A549 (cell line): ENCODE data around the gene CLCF1. TPM values are rescaled to one million over a fixed set of nuclear protein-coding genes. Genes with fewer than 3 reads are reported as not detected.

Experiments
- ATAC-seq, 2 experiments: fragments of 200-7000 bp in 1 of 2; fragments of >200 bp in 1 of 2; cut with Nextera tagmentation in 1 of 2; cut with Tn5 transposase in 1 of 2; 3 replicates each; pipeline versions ENCODE4 v1.8.0 to v1.9.1; 2018 to 2020; ENCODE audit warnings: mild to moderate bottlenecking in 1 of 2, moderate library complexity in 1 of 2
- CTCF ChIA-PET: fragments of 300-600 bp; sonication (Branson Sonifier 250); formaldehyde crosslinking; extraction: SDS; loops from one replicate; lab custom pipeline; 2021; ENCODE audit warnings: antibody characterized with exemption, inconsistent platforms; lab: Yijun Ruan, JAX
- POLR2A ChIA-PET: fragments of 350-600 bp; formaldehyde crosslinking; extraction: SDS; loops from one replicate; lab custom pipeline; 2021; ENCODE audit warnings: antibody characterized with exemption, inconsistent platforms; lab: Yijun Ruan, JAX
- DNase-seq, 2 experiments: peaks; one replicate each; pipeline versions ENCODE4 v3.0.0 to v3.0.0-alpha.2; 2011 to 2016; ENCODE audit warnings: low read depth in 1 of 2, low spot score in 1 of 2
- FAIRE-seq: peaks from 2 replicates; lab custom pipeline; 2011; peaks lifted over from hg19 to GRCh38; lab: Jason Lieb, UNC
- H3K27ac ChIP-seq, 2 experiments: fragments of >200 bp; sonication (Bioruptor Twin); formaldehyde crosslinking; 3 replicates each; pipeline ENCODE4 v1.5.1; 2016 to 2017
- H3K4me1 ChIP-seq: fragments of >200 bp; sonication (Bioruptor Twin); formaldehyde crosslinking; 3 replicates; pipeline ENCODE4 v1.6.1; 2016
- H3K4me2 ChIP-seq: fragments of >200 bp; sonication (Bioruptor Twin); formaldehyde crosslinking; 3 replicates; pipeline ENCODE4 v1.6.1; 2016
- H3K4me3 ChIP-seq: fragments of >200 bp; sonication (Bioruptor Twin); formaldehyde crosslinking; 3 replicates; pipeline ENCODE4 v1.5.1; 2016
- H3K9me3 ChIP-seq: fragments of >200 bp; sonication (Bioruptor Twin); formaldehyde crosslinking; 3 replicates; pipeline ENCODE4 v1.6.1; 2016
- CBX8 ChIP-seq: fragments of 200-600 bp; sonication (generic); IDR thresholded peaks from 2 replicates; pipeline ENCODE4 v1.6.1; 2016
- CEBPB ChIP-seq, 2 experiments: fragments of >200 bp in 1 of 2; sonication (Bioruptor Twin) in 1 of 2; formaldehyde crosslinking in 1 of 2; IDR thresholded peaks; 2 replicates each; pipeline ENCODE4 v1.6.1; 2012 to 2016
- CTCF ChIP-seq: fragments of >200 bp; sonication (Bioruptor Twin); formaldehyde crosslinking; IDR thresholded peaks from 3 replicates; pipeline ENCODE4 v1.5.1; 2016
- EHF ChIP-seq: fragments of 250-450 bp; sonication (Bioruptor Pico); IDR thresholded peaks from 2 replicates; pipeline ENCODE4 v1.5.0; 2020; ENCODE audit warnings: mild to moderate bottlenecking
- EHMT2 ChIP-seq: fragments of 200-600 bp; sonication (generic); IDR thresholded peaks from 2 replicates; pipeline ENCODE4 v1.6.1; 2016; ENCODE audit warnings: antibody characterized with exemption, low read depth, mild to moderate bottlenecking, moderate library complexity
- EP300 ChIP-seq, 2 experiments: fragments of >200 bp; sonication (Bioruptor Twin); formaldehyde crosslinking; IDR thresholded peaks; 2 replicates in 1 of 2; 3 replicates in 1 of 2; pipeline ENCODE4 v1.6.1; 2016 to 2017
- ESRRA ChIP-seq: fragments of 150-350 bp; IDR thresholded peaks from 2 replicates; pipeline ENCODE4 v1.6.1; 2014; ENCODE audit warnings: mild to moderate bottlenecking, low read length, borderline replicate concordance
- FOSL2 ChIP-seq, 2 experiments: fragments of 450-650 bp in 1 of 2; fragments of >200 bp in 1 of 2; sonication (Bioruptor Twin) in 1 of 2; formaldehyde crosslinking; IDR thresholded peaks; 2 replicates each; pipeline versions ENCODE4 v1.5.0 to v1.6.1; 2016 to 2020; ENCODE audit warnings: mild to moderate bottlenecking in 1 of 2, moderate library complexity in 1 of 2
- FOXS1 ChIP-seq: fragments of 250-450 bp; sonication (Bioruptor Pico); IDR thresholded peaks from 2 replicates; pipeline ENCODE4 v1.5.0; 2020; ENCODE audit warnings: mild to moderate bottlenecking, moderate library complexity
- GATA3 ChIP-seq: IDR thresholded peaks from 2 replicates; pipeline ENCODE4 v1.6.1; 2012; ENCODE audit warnings: borderline replicate concordance
- HDAC2 ChIP-seq: fragments of 200-600 bp; sonication (generic); IDR thresholded peaks from 2 replicates; pipeline ENCODE4 v1.6.1; 2016
- HOXB13 ChIP-seq: fragments of 250-450 bp; sonication (Bioruptor Pico); IDR thresholded peaks from 2 replicates; pipeline ENCODE4 v1.5.0; 2020; ENCODE audit warnings: low read depth, mild to moderate bottlenecking, moderate library complexity
- HOXB5 ChIP-seq: fragments of 250-450 bp; sonication (Bioruptor Pico); IDR thresholded peaks from 2 replicates; pipeline ENCODE4 v1.5.0; 2020; ENCODE audit warnings: mild to moderate bottlenecking, moderate library complexity
- KDM1A ChIP-seq: fragments of 200-600 bp; sonication (generic); IDR thresholded peaks from 2 replicates; pipeline ENCODE4 v1.6.1; 2016; ENCODE audit warnings: low read depth, mild to moderate bottlenecking
- KDM5A ChIP-seq: fragments of 200-600 bp; sonication (generic); IDR thresholded peaks from 2 replicates; pipeline ENCODE4 v1.6.1; 2016; ENCODE audit warnings: antibody characterized with exemption, mild to moderate bottlenecking
- MAZ ChIP-seq: fragments of 150-350 bp; IDR thresholded peaks from 2 replicates; pipeline ENCODE4 v1.6.1; 2014; ENCODE audit warnings: antibody characterized with exemption, low read depth, low read length, borderline replicate concordance
- PHF8 ChIP-seq: fragments of 200-600 bp; sonication (generic); IDR thresholded peaks from 2 replicates; pipeline ENCODE4 v1.6.1; 2016; ENCODE audit warnings: low read depth, mild to moderate bottlenecking, antibody characterized with exemption, moderate library complexity, borderline replicate concordance
- RARB ChIP-seq: fragments of 250-450 bp; sonication (Bioruptor Pico); IDR thresholded peaks from 2 replicates; pipeline ENCODE4 v1.8.0; 2021; ENCODE audit warnings: mild to moderate bottlenecking, moderate library complexity
- SREBF2 ChIP-seq: fragments of 450-650 bp; IDR thresholded peaks from 2 replicates; pipeline ENCODE4 v1.6.1; 2014; ENCODE audit warnings: mild to moderate bottlenecking, moderate library complexity
- ZNF302 ChIP-seq: fragments of 250-450 bp; sonication (Bioruptor Pico); IDR thresholded peaks from 2 replicates; pipeline ENCODE4 v1.9.0; 2021; ENCODE audit warnings: inconsistent platforms, mild to moderate bottlenecking, moderate library complexity
- WGBS: methylation state at CpG from one replicate; pipeline ENCODE4 v1.1.6; 2017; ENCODE audit errors: missing lambda C conversion rate; 5-methylcytosine and 5-hydroxymethylcytosine counted together
- polyA plus RNA-seq, 4 experiments: library from polyadenylated mRNA; depleted of rRNA in 3 of 4; stranded (reverse); fragments of >200 nt; fragmentation: RNase III in 1 of 4; extraction: RNeasy Plus Mini Kit Qiagen cat#74134 plus additional on column Dnase treatment in 1 of 4; gene quantifications; 2 replicates in 3 of 4; 3 replicates in 1 of 4; pipeline ENCODE4 v1.2.3, GENCODE V29; 2011 to 2017
- TF ChIP-seq, protein P1 (sequence below): fragments of 450-650 bp; IDR thresholded peaks from 2 replicates; pipeline ENCODE4 v1.6.1; 2014; ENCODE audit warnings: antibody characterized with exemption
- TF ChIP-seq, protein P2 (sequence below): fragments of 250-450 bp; sonication (Bioruptor Pico); IDR thresholded peaks from 2 replicates; pipeline ENCODE4 v1.5.0; 2020; ENCODE audit warnings: low read depth, mild to moderate bottlenecking, moderate library complexity
- TF ChIP-seq, protein P3 (sequence below): IDR thresholded peaks from 2 replicates; pipeline ENCODE4 v1.6.1; 2012
- TF ChIP-seq, protein P4 (sequence below): fragments of >200 bp; sonication (Bioruptor Twin); formaldehyde crosslinking; IDR thresholded peaks from 2 replicates; pipeline ENCODE4 v1.6.1; 2016
- TF ChIP-seq, protein P5 (sequence below): IDR thresholded peaks from 2 replicates; pipeline ENCODE4 v1.6.1; 2012

The CLCF1 gene
- polyA plus RNA-seq, 2 of the 4 experiments (the other 2 are of a cell fraction): 23.9 to 31.0 TPM

DNA sequence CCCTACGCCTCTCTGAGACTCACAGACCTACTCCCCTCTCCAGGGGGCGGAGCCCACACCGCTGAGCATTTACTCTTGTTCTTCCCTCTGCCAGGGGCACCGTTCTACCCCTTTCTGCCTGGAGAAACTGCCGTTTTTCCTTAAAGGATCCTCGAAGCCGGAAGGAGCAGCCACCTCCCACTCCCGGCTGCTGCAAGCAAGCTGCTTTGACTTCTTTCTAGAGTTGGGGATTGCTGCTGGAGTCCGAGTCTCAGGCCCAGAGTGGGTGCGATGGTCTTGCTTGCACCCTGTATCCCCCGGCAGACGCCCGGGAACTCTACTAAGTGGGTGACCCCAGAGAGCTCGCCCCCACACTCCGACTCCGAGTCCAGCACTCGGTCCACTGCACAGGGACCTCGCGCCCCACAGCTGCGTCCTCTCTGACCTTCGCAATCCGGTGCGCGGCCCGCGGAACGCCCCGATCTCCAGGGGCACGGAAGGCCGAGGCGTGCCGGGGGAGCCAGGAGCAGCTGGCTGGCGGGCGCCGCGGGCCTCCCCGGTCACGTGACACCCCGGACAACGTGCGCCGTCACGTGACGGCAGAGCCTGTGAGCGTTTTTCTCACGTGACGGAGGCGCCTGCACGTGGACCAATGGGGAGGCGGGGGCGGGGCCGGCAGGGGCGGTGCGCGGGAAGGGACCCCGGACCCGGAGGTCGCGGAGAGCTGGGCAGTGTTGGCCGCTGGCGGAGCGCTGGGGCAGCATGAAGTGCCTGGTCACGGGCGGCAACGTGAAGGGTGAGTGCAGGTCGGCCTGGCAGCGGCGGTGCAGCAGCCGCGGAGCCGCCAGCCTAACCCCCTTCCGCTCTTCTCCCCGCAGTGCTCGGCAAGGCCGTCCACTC is 18.1 kb upstream of the CLCF1 start, which contains the start of gene RAD9A (continued):
- no peak for TF ChIP-seq CTCF
- TF ChIP-seq CEBPB (IDR thresholded peaks at IDR 0.05): no peak
- TF ChIP-seq FOSL2 (IDR thresholded peaks at IDR 0.05): no peak
- TF ChIP-seq FOSL2 (CRISPR knock-in tag; IDR thresholded peaks at IDR 0.05): peak; percentile 53
- TF ChIP-seq, protein P1, sequence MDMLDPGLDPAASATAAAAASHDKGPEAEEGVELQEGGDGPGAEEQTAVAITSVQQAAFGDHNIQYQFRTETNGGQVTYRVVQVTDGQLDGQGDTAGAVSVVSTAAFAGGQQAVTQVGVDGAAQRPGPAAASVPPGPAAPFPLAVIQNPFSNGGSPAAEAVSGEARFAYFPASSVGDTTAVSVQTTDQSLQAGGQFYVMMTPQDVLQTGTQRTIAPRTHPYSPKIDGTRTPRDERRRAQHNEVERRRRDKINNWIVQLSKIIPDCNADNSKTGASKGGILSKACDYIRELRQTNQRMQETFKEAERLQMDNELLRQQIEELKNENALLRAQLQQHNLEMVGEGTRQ: peak; percentile 100
- TF ChIP-seq MAZ: no peak
- peak; percentile 91; the same call in 1 of the 2 replicates for TF ChIP-seq HOXB5 (CRISPR knock-in tag)
- peak; percentile 81 for TF ChIP-seq KDM5A
- peak; percentile 81 for TF ChIP-seq PHF8
- TF ChIP-seq, protein P2, sequence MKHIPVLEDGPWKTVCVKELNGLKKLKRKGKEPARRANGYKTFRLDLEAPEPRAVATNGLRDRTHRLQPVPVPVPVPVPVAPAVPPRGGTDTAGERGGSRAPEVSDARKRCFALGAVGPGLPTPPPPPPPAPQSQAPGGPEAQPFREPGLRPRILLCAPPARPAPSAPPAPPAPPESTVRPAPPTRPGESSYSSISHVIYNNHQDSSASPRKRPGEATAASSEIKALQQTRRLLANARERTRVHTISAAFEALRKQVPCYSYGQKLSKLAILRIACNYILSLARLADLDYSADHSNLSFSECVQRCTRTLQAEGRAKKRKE: peak; percentile 84
- TF ChIP-seq EHMT2: no peak
- TF ChIP-seq, protein P3, sequence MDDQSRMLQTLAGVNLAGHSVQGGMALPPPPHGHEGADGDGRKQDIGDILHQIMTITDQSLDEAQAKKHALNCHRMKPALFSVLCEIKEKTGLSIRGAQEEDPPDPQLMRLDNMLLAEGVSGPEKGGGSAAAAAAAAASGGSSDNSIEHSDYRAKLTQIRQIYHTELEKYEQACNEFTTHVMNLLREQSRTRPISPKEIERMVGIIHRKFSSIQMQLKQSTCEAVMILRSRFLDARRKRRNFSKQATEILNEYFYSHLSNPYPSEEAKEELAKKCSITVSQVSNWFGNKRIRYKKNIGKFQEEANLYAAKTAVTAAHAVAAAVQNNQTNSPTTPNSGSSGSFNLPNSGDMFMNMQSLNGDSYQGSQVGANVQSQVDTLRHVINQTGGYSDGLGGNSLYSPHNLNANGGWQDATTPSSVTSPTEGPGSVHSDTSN: peak; percentile 54; the same call in 1 of the 2 replicates
- TF ChIP-seq ESRRA: no peak
- TF ChIP-seq, protein P4, sequence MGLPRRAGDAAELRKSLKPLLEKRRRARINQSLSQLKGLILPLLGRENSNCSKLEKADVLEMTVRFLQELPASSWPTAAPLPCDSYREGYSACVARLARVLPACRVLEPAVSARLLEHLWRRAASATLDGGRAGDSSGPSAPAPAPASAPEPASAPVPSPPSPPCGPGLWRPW: no peak
- TF ChIP-seq, all 56 proteins: peak for 21

DNA sequence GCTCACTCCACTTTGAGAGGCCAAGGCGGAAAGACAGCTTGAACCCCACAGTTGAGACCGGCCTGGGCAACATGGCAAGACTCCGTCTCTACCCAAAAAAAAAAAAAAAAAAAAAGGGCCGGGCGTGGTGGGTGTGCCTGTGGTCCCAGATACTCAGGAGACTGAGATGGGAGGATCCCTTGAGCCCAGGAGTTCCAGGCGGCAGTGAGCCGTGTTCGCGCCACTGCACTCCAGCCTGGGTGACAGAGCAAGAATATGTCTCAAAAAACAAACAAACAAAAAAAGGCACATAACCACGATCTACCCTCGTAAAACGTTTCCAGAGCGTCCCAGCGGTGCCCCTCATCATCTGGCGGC is 17.5 kb upstream of the CLCF1 start:
- H3K27ac ChIP-seq: peak overlapping the region; percentile 85 to 90
- no peak for DNase-seq
- peak overlapping the region; percentile 92 for H3K4me2 ChIP-seq
- FAIRE-seq: no peak
- ChIA-PET POLR2A (interaction anchor here (0.7 to 2.5 kb wide), 4 partner anchors 11 to 38 kb away, joined by 3 to 21 read pairs (median 9); partner anchors contain the start of genes POLD4 and PPP1CA), CTCF (interaction anchor here (1.0 to 46.2 kb wide), 6 partner anchors 1 to 73 kb away, joined by 3 to 1913 read pairs (median 320); partner anchors contain the start of genes CLCF1, POLD4, PPP1CA and RAD9A)
- H3K9me3 ChIP-seq: no peaks in the 10 kb centered on the region
- H3K4me1 ChIP-seq: peaks cover 20% of the 10 kb centered on the region; the same call in 2 of the 3 replicates
- ATAC-seq: peak in 1 of 2 experiments; percentile 2; a peak in 2 of 6 replicates
- H3K4me3 ChIP-seq: peak overlapping the region; percentile 77
- whole genome bisulfite sequencing: 23% methylated on average over 15 of the region's 15 CpGs
- TF ChIP-seq RARB (CRISPR knock-in tag): no peak
- TF ChIP-seq GATA3: no peak
- TF ChIP-seq ESRRA: no peak
- no peak for TF ChIP-seq HOXB13 (CRISPR knock-in tag)
- no peak for TF ChIP-seq HDAC2
- TF ChIP-seq EHF (CRISPR knock-in tag): no peak
- no peak for TF ChIP-seq KDM1A
- no peak for TF ChIP-seq EP300 (IDR thresholded peaks at IDR 0.05)
- TF ChIP-seq EHMT2: no peak
- TF ChIP-seq FOSL2 (IDR thresholded peaks at IDR 0.05): no peak
- no peak for TF ChIP-seq FOSL2 (CRISPR knock-in tag; IDR thresholded peaks at IDR 0.05)
- TF ChIP-seq, protein P5, sequence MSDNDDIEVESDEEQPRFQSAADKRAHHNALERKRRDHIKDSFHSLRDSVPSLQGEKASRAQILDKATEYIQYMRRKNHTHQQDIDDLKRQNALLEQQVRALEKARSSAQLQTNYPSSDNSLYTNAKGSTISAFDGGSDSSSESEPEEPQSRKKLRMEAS: no peak
- no peak for TF ChIP-seq CBX8
- no peak for TF ChIP-seq SREBF2
- TF ChIP-seq FOXS1 (CRISPR knock-in tag): no peak
- TF ChIP-seq MAZ: no peak
- no peak for TF ChIP-seq ZNF302 (CRISPR knock-in tag)
